Ovary (tissue), 9 donors: ENCODE data around the gene MAGEB5. TPM values are rescaled to one million over a fixed set of nuclear protein-coding genes. Genes with fewer than 3 reads are reported as not detected.

Experiments
- polyA plus RNA-seq, 2 donors: library from polyadenylated mRNA; stranded (reverse); fragments of 200-250 nt in 1 of 2; fragments of 350-450 nt in 1 of 2; fragmentation: Illumina TruSeq in 1 of 2; extraction: RNeasy Lipid Tissue Mini Kit (QIAGEN cat#74804) in 1 of 2; gene quantifications; one replicate each; pipeline ENCODE4 v1.2.3, GENCODE V29; 2013 to 2014
- total RNA-seq, 7 donors: library from RNA; depleted of rRNA in 2 of 7; stranded (reverse); fragments of >200 nt in 2 of 7; fragmentation: NEBNext Ultra II Directional in 3 of 7; extraction: Animal tissue kit (Norgen Biotek cat#: 25700) in 3 of 7; gene quantifications; one replicate each; pipeline versions ENCODE4 v1.1.0 to v1.2.4, GENCODE V29; 2016 to 2023
- donor health status: DM: no; HTN: no; CAD: no; lungs with moderate emphysema.
- donor health status: DM: no; HTN: no; CAD: no.
- donor health status: Bipolar disorder and iron deficiency.
- donor health status: DM: yes; HTN: yes; CAD: no.
- donor health status: DM: no; HTN: no; CAD: no.
- donor health status: DM: yes; HTN: yes; CAD: no.

MAGEB5 gene
- total and polyA plus RNA-seq, 9 donors: not detected

Other genes with a start within 250 kb of the MAGEB5 start
- not detected for gene MAGEB18, start 77.8 kb upstream of the MAGEB5 start, total RNA-seq
- not detected for gene MAGEB18, start 77.8 kb upstream of the MAGEB5 start, polyA plus RNA-seq
- gene MAGEB6B, start 55.6 kb upstream of the MAGEB5 start, total RNA-seq: not detected
- not detected for gene MAGEB6B, start 55.6 kb upstream of the MAGEB5 start, polyA plus RNA-seq
- not detected for gene MAGEB6, start 23.7 kb upstream of the MAGEB5 start, total RNA-seq
- gene MAGEB6, start 23.7 kb upstream of the MAGEB5 start, polyA plus RNA-seq: not detected